Measurements from ENCODE around the gene CIB4.

CIB4 gene

DNA sequence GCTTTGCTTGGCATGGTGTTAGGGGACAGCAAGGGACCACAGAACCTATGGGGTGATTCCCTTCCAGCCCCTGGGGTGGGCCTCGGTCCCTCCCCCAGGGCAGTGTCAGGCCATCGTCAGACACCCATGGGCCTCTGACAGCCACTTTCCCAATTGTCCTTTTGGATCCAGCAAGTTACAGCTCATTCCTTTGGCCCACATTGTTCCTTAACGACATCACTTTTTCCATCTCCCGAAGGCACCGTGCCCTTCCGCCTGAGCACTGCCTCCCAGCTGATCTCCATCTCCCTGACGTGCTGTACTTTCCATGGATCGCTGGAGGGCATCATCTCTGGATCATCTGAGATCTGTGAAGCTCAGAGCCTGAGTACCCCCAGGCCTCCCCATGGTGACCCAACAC lies 41.0 kb upstream of the CIB4 start:
- Histone ChIP-seq H3K79me2 (ENCODE audit: insufficient read depth, low read length) (no peaks in the 10 kb centered on the region), H2AFZ (ENCODE audit: low read depth, low read length) (no peak overlapping the region), H3K4me3 (ENCODE audit: low read depth in 1 of 2, low read length in 2 of 2) (no peak overlapping the region), H3K4me2 (ENCODE audit: insufficient read depth, low read length) (no peak overlapping the region), H3K27me3 (ENCODE audit: insufficient read depth, low read length, poor library complexity) (peaks cover 21% of the 10 kb centered on the region), H4K20me1 (ENCODE audit: insufficient read depth, low read length) (no peaks in the 10 kb centered on the region), H3K36me3 (ENCODE audit: insufficient read depth, low read length) (no peaks in the 10 kb centered on the region), H3K27ac (ENCODE audit: low read length) (no peak overlapping the region), H3K9ac (ENCODE audit: low read depth, low read length) (no peak overlapping the region), H3K9me3 (ENCODE audit: insufficient read depth, low read length, severe bottlenecking) (peaks cover 3% of the 10 kb centered on the region), H3K4me1 (ENCODE audit: insufficient read depth, low read length) (no peaks in the 10 kb centered on the region)
- ATAC-seq (ENCODE audit: insufficient read depth, low read depth) (no peak), DNase-seq (no peak)
- TF ChIP-seq EZH2 (IDR thresholded peaks at IDR 0.05; ENCODE audit: borderline replicate concordance, low read depth, low read length, severe bottlenecking) (no peak), CTCF (IDR thresholded peaks at IDR 0.05; ENCODE audit: borderline replicate concordance, extremely low read depth, low read length, poor library complexity, severe bottlenecking) (no peak)

GRCh38 chr2:26681656-26682055 lies 40.5 kb upstream of the CIB4 start:
- DNase-seq (no peak), ATAC-seq (ENCODE audit: insufficient read depth, low read depth) (no peak)
- Histone ChIP-seq H3K9me3 (ENCODE audit: insufficient read depth, low read length, severe bottlenecking) (peaks cover 3% of the 10 kb centered on the region), H3K27me3 (ENCODE audit: insufficient read depth, low read length, poor library complexity) (peaks cover 20% of the 10 kb centered on the region), H3K4me1 (ENCODE audit: insufficient read depth, low read length) (no peaks in the 10 kb centered on the region), H4K20me1 (ENCODE audit: insufficient read depth, low read length) (no peaks in the 10 kb centered on the region), H3K9ac (ENCODE audit: low read depth, low read length) (no peak overlapping the region), H2AFZ (ENCODE audit: low read depth, low read length) (no peak overlapping the region), H3K36me3 (ENCODE audit: insufficient read depth, low read length) (no peaks in the 10 kb centered on the region), H3K79me2 (ENCODE audit: insufficient read depth, low read length) (no peaks in the 10 kb centered on the region), H3K27ac (ENCODE audit: low read length) (no peak overlapping the region), H3K4me3 (ENCODE audit: low read depth in 1 of 2, low read length in 2 of 2) (no peak overlapping the region), H3K4me2 (ENCODE audit: insufficient read depth, low read length) (no peak overlapping the region)
- TF ChIP-seq CTCF (IDR thresholded peaks at IDR 0.05; ENCODE audit: borderline replicate concordance, extremely low read depth, low read length, poor library complexity, severe bottlenecking) (no peak), EZH2 (IDR thresholded peaks at IDR 0.05; ENCODE audit: borderline replicate concordance, low read depth, low read length, severe bottlenecking) (no peak)

- no peak overlapping the region for H3K9ac ChIP-seq (ENCODE audit: low read depth, low read length)
- ATAC-seq (ENCODE audit: insufficient read depth, low read depth) = no peak
- no peaks in the 10 kb centered on the region for H3K79me2 ChIP-seq (ENCODE audit: insufficient read depth, low read length)
- H3K27me3 ChIP-seq (ENCODE audit: insufficient read depth, low read length, poor library complexity) = peaks cover 6% of the 10 kb centered on the region
- H4K20me1 ChIP-seq (ENCODE audit: insufficient read depth, low read length) = no peaks in the 10 kb centered on the region
- no peak overlapping the region for H2AFZ ChIP-seq (ENCODE audit: low read depth, low read length)
- no peaks in the 10 kb centered on the region for H3K4me1 ChIP-seq (ENCODE audit: insufficient read depth, low read length)
- H3K27ac ChIP-seq (ENCODE audit: low read length) = no peak overlapping the region
- no peak for DNase-seq
- no peak overlapping the region for H3K4me2 ChIP-seq (ENCODE audit: insufficient read depth, low read length)
- TF ChIP-seq CTCF (IDR thresholded peaks at IDR 0.05; ENCODE audit: borderline replicate concordance, extremely low read depth, low read length, poor library complexity, severe bottlenecking) = no peak
- TF ChIP-seq EZH2 (IDR thresholded peaks at IDR 0.05; ENCODE audit: borderline replicate concordance, low read depth, low read length, severe bottlenecking) = no peak
- H3K4me3 ChIP-seq (ENCODE audit: low read depth in 1 of 2, low read length in 2 of 2) = no peak overlapping the region
- peaks cover 3% of the 10 kb centered on the region for H3K9me3 ChIP-seq (ENCODE audit: insufficient read depth, low read length, severe bottlenecking)
- no peaks in the 10 kb centered on the region for H3K36me3 ChIP-seq (ENCODE audit: insufficient read depth, low read length)
These were observed 38.7 kb upstream of the CIB4 start for GRCh38 chr2:26679867-26680266.

DNA sequence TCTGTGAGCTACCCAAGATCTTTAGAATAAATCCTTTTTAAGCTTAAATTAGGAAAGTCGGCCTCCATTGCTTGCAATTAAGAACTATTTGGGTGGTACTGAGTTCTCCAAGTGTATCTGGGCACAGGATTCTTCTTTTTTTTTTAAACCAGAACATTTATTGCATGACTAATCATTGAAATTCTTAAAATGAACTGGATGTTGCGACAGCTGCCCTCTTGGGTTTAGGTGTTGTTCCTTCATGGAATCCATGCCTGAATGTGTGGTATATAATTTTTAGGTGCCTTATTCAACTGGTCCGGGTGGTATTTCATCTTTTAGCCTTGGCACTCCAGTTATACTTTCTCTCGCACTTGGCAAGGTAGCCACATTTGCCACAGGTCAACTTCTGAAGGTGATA lies 36.9 kb upstream of the CIB4 start:
- H3K4me1 ChIP-seq (ENCODE audit: insufficient read depth, low read length) = no peaks in the 10 kb centered on the region

More for the DNA sequence above, 36.9 kb upstream of the CIB4 start:
- ATAC-seq (ENCODE audit: insufficient read depth, low read depth) (no peak), DNase-seq (no peak)
- no peak overlapping the region for H3K4me2 ChIP-seq (ENCODE audit: insufficient read depth, low read length)
- H3K9me3 ChIP-seq (ENCODE audit: insufficient read depth, low read length, severe bottlenecking) = peaks cover 3% of the 10 kb centered on the region
- H2AFZ ChIP-seq (ENCODE audit: low read depth, low read length) = no peak overlapping the region
- TF ChIP-seq CTCF (IDR thresholded peaks at IDR 0.05; ENCODE audit: borderline replicate concordance, extremely low read depth, low read length, poor library complexity, severe bottlenecking) = no peak
- no peak for TF ChIP-seq EZH2 (IDR thresholded peaks at IDR 0.05; ENCODE audit: borderline replicate concordance, low read depth, low read length, severe bottlenecking)
- H3K36me3 ChIP-seq (ENCODE audit: insufficient read depth, low read length) = no peaks in the 10 kb centered on the region
- H3K9ac ChIP-seq (ENCODE audit: low read depth, low read length) = no peak overlapping the region
- no peak overlapping the region for H3K27ac ChIP-seq (ENCODE audit: low read length)
- peaks cover 6% of the 10 kb centered on the region for H3K27me3 ChIP-seq (ENCODE audit: insufficient read depth, low read length, poor library complexity)
- no peaks in the 10 kb centered on the region for H4K20me1 ChIP-seq (ENCODE audit: insufficient read depth, low read length)
- no peak overlapping the region for H3K4me3 ChIP-seq (ENCODE audit: low read depth in 1 of 2, low read length in 2 of 2)
- H3K79me2 ChIP-seq (ENCODE audit: insufficient read depth, low read length) = no peaks in the 10 kb centered on the region

All from DND-41 (cell line).